Measurements from ENCODE around the gene GSK3A. TPM values are rescaled to one million over a fixed set of nuclear protein-coding genes. Genes with fewer than 3 reads are reported as not detected.

The GSK3A gene
- polyA plus RNA-seq, 2 donors, result 32.9 TPM

DNA sequence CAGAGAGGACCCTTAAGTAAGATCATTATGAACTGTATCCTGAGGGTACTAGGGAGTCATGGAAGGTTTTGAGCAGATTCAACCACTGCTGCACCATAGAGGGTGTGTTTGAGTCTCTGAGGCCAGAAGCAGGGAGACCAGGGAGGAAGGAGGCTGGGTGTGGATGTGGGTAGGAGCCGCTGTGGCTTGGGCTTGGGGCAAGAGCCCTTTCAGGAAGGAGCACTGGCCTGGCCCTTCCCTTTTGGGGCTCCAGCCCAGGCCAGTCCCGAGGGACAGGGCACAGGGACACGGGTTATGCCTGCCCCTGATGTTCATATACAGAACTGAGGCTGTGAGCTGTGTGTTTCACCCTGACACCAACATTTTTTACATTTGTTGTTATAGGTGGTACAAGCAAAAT, 33.9 kb upstream of the GSK3A start:
- no peak overlapping the region for H3K4me3 ChIP-seq (ENCODE audit: low read depth in 1 of 2, low read length in 2 of 2)
- 50 to 65% methylated on average over 3 of the region's 3 CpGs for WGBS, 2 donors
- no peaks in the 10 kb centered on the region for H3K27me3 ChIP-seq (ENCODE audit: control insufficient read depth in 1 of 2, insufficient read depth in 2 of 2, low read length in 2 of 2)
- peak overlapping the region in 1 of 2 donors; percentile 26 for H3K27ac ChIP-seq (ENCODE audit: low read depth in 2 of 2, low read length in 1 of 2)
- H3K9me3 ChIP-seq (ENCODE audit: control insufficient read depth in 2 of 2, insufficient read depth in 1 of 2, low read depth in 1 of 2, low read length in 1 of 2), result no peaks in the 10 kb centered on the region
- H3K4me1 ChIP-seq (ENCODE audit: control insufficient read depth in 2 of 2, insufficient read depth in 2 of 2, low read length in 1 of 2), result peaks cover 5 to 46% of the 10 kb centered on the region in 2 donors
- H3K36me3 ChIP-seq (ENCODE audit: control insufficient read depth in 2 of 2, insufficient read depth in 2 of 2, low read length in 1 of 2), result peaks cover 0 to 37% of the 10 kb centered on the region in 2 donors

DNA sequence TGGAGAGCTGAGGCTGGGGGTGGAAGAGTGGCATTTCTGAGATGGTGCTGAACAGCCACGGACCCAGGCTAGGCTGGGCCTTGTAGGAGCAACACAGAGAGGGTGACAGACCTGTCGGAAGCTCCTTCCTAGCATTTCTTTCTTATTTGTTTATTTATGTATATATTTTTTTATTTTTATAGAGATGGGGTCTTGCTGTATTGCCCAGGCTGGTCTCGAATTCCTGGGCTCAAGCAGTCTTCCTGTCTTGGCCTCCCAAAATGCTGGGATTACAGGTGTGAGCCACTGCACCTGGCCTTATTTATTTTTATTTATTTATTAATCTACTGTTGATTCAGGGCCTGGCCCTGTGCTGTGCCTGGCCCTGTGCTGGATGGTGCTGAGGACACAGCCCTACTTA, 33.1 kb upstream of the GSK3A start:
- Histone ChIP-seq H3K4me1 (ENCODE audit: control insufficient read depth in 2 of 2, insufficient read depth in 2 of 2, low read length in 1 of 2) (peaks cover 4 to 51% of the 10 kb centered on the region in 2 donors), H3K27ac (ENCODE audit: low read depth in 2 of 2, low read length in 1 of 2) (peak overlapping the region in 1 of 2 donors; percentile 50), H3K36me3 (ENCODE audit: control insufficient read depth in 2 of 2, insufficient read depth in 2 of 2, low read length in 1 of 2) (peaks cover 0 to 37% of the 10 kb centered on the region in 2 donors), H3K27me3 (ENCODE audit: control insufficient read depth in 1 of 2, insufficient read depth in 2 of 2, low read length in 2 of 2) (no peaks in the 10 kb centered on the region), H3K4me3 (ENCODE audit: low read depth in 1 of 2, low read length in 2 of 2) (no peak overlapping the region), H3K9me3 (ENCODE audit: control insufficient read depth in 2 of 2, insufficient read depth in 1 of 2, low read depth in 1 of 2, low read length in 1 of 2) (no peaks in the 10 kb centered on the region)
- 82 to 92% methylated on average over 3 of the region's 3 CpGs for WGBS, 2 donors

DNA sequence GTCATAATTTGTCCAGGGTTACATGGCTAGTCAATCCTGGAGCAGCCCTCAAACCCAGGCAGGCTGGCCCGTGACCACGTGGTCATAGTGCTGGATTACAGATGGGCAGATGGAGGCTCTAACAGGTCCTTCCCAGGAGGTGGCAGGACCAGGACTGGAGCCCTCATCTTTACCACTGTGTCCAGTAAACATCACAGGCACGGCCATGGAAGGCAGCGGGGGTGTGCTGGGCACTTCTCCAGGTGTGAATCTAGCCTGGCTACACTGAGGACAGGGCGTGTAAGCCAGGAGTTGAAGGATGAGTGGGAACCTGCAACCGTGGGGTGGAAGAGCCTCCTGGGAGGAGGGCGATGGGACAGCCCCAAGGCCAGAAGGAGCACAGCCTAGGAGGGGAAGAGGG, 32.7 kb upstream of the GSK3A start:
- Histone ChIP-seq H3K36me3 (ENCODE audit: control insufficient read depth in 2 of 2, insufficient read depth in 2 of 2, low read length in 1 of 2) (peaks cover 0 to 37% of the 10 kb centered on the region in 2 donors), H3K27ac (ENCODE audit: low read depth in 2 of 2, low read length in 1 of 2) (peak overlapping the region in 1 of 2 donors; percentile 50), H3K27me3 (ENCODE audit: control insufficient read depth in 1 of 2, insufficient read depth in 2 of 2, low read length in 2 of 2) (no peaks in the 10 kb centered on the region), H3K4me1 (ENCODE audit: control insufficient read depth in 2 of 2, insufficient read depth in 2 of 2, low read length in 1 of 2) (peaks cover 6 to 54% of the 10 kb centered on the region in 2 donors), H3K9me3 (ENCODE audit: control insufficient read depth in 2 of 2, insufficient read depth in 1 of 2, low read depth in 1 of 2, low read length in 1 of 2) (no peaks in the 10 kb centered on the region), H3K4me3 (ENCODE audit: low read depth in 1 of 2, low read length in 2 of 2) (no peak overlapping the region)
- 55 to 61% methylated on average over 7 of the region's 7 CpGs for WGBS, 2 donors

DNA sequence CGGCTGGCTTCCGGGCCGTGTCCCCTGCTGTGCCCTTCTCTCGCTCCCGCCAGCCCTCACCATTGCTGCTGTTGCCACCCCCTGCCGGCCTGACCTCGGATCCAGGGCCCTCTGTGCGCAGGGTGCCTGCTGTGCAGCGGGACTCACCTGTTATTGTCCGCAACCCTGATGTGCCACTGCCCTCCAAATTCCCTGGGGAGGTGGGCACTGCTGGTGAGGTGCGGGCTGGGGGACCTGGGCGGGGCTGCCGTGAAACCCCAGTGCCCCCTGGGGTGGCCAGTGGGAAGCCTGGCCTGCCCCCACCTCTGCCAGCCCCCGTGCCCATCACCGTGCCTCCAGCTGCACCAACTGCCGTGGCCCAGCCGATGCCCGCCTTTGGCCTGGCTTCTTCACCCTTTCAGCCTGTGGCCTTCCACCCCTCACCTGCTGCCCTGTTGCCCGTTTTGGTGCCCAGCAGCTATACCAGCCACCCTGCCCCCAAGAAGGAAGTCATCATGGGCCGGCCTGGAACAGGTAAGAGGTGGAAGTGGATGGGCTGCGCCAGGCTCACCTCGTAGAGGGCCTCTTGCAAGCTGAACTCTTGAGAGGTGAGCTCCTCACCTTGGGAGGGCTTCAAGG, 31.8 kb upstream of the GSK3A start:
- H3K27ac ChIP-seq (ENCODE audit: low read depth in 2 of 2, low read length in 1 of 2), result no peak overlapping the region
- no peaks in the 10 kb centered on the region for H3K27me3 ChIP-seq (ENCODE audit: control insufficient read depth in 1 of 2, insufficient read depth in 2 of 2, low read length in 2 of 2)
- peaks cover 6 to 51% of the 10 kb centered on the region in 2 donors for H3K4me1 ChIP-seq (ENCODE audit: control insufficient read depth in 2 of 2, insufficient read depth in 2 of 2, low read length in 1 of 2)
- H3K36me3 ChIP-seq (ENCODE audit: control insufficient read depth in 2 of 2, insufficient read depth in 2 of 2, low read length in 1 of 2), result peaks cover 0 to 37% of the 10 kb centered on the region in 2 donors
- H3K9me3 ChIP-seq (ENCODE audit: control insufficient read depth in 2 of 2, insufficient read depth in 1 of 2, low read depth in 1 of 2, low read length in 1 of 2), result no peaks in the 10 kb centered on the region
- no peak overlapping the region for H3K4me3 ChIP-seq (ENCODE audit: low read depth in 1 of 2, low read length in 2 of 2)
- WGBS, 2 donors, result 90 to 93% methylated on average over 18 to 22 of the region's 22 CpGs

DNA sequence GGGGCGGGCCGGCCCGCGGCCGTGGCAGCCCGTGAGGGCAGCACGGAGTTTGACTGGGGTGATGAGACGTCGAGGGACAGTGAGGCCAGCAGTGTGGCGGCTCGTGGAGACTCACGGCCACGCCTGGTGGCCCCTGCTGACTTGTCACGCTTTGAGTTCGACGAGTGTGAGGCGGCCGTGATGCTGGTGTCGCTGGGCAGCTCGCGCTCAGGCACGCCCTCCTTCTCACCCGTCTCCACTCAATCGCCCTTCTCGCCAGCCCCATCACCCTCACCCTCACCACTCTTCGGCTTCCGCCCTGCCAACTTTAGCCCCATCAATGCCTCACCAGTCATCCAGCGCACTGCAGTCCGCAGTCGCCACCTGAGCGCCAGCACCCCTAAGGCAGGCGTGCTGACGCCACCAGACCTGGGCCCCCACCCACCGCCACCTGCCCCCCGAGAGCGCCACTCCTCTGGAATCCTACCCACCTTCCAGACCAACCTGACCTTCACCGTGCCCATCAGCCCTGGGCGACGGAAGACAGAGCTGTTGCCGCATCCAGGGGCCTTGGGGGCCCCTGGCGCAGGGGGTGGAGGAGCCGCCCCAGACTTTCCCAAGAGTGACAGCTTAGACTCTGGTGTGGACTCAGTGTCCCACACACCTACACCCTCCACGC, 31.1 kb upstream of the GSK3A start:
- Histone ChIP-seq H3K27me3 (ENCODE audit: control insufficient read depth in 1 of 2, insufficient read depth in 2 of 2, low read length in 2 of 2) (no peaks in the 10 kb centered on the region), H3K9me3 (ENCODE audit: control insufficient read depth in 2 of 2, insufficient read depth in 1 of 2, low read depth in 1 of 2, low read length in 1 of 2) (no peaks in the 10 kb centered on the region), H3K27ac (ENCODE audit: low read depth in 2 of 2, low read length in 1 of 2) (no peak overlapping the region), H3K4me1 (ENCODE audit: control insufficient read depth in 2 of 2, insufficient read depth in 2 of 2, low read length in 1 of 2) (peaks cover 6 to 46% of the 10 kb centered on the region in 2 donors), H3K4me3 (ENCODE audit: low read depth in 1 of 2, low read length in 2 of 2) (no peak overlapping the region), H3K36me3 (ENCODE audit: control insufficient read depth in 2 of 2, insufficient read depth in 2 of 2, low read length in 1 of 2) (peaks cover 0 to 37% of the 10 kb centered on the region in 2 donors)
- WGBS, 2 donors, result 92 to 93% methylated on average over 43 of the region's 43 CpGs

DNA sequence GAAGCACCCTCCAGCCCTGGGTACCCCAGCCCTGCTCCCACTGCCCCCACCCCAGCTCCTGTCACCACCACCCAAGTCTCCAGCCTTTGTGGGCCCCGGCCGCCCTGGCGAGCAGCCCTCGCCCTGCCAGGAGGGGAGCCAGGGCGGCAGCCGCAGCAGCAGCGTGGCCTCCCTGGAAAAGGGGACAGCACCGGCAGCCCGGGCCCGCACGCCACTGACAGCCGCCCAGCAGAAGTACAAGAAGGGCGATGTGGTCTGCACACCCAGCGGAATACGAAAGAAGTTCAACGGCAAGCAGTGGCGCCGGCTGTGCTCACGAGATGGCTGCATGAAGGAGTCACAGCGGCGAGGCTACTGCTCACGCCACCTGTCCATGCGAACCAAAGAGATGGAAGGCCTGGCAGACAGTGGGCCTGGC, 30.6 kb upstream of the GSK3A start:
- Histone ChIP-seq H3K4me1 (ENCODE audit: control insufficient read depth in 2 of 2, insufficient read depth in 2 of 2, low read length in 1 of 2) (peaks cover 6 to 42% of the 10 kb centered on the region in 2 donors), H3K36me3 (ENCODE audit: control insufficient read depth in 2 of 2, insufficient read depth in 2 of 2, low read length in 1 of 2) (peaks cover 0 to 37% of the 10 kb centered on the region in 2 donors), H3K27ac (ENCODE audit: low read depth in 2 of 2, low read length in 1 of 2) (no peak overlapping the region), H3K9me3 (ENCODE audit: control insufficient read depth in 2 of 2, insufficient read depth in 1 of 2, low read depth in 1 of 2, low read length in 1 of 2) (no peaks in the 10 kb centered on the region), H3K27me3 (ENCODE audit: control insufficient read depth in 1 of 2, insufficient read depth in 2 of 2, low read length in 2 of 2) (no peaks in the 10 kb centered on the region), H3K4me3 (ENCODE audit: low read depth in 1 of 2, low read length in 2 of 2) (no peak overlapping the region)
- WGBS, 2 donors, result 96 to 97% methylated on average over 18 to 23 of the region's 23 CpGs

DNA sequence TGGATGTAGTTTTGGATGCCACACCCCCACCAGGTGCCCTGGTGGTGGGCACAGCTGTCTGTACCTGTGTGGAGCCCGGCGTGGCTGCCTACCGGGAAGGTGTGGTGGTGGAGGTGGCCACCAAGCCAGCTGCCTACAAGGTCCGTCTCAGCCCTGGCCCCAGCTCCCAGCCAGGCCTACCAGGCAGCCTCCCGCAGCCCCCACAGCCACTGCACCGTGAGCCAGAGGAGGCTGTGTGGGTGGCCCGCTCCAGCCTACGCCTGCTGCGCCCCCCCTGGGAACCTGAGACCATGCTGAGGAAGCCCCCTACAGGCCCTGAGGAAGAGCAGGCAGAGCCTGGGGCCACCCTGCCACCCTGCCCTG, 30.1 kb upstream of the GSK3A start:
- Histone ChIP-seq H3K27me3 (ENCODE audit: control insufficient read depth in 1 of 2, insufficient read depth in 2 of 2, low read length in 2 of 2) (no peaks in the 10 kb centered on the region), H3K4me1 (ENCODE audit: control insufficient read depth in 2 of 2, insufficient read depth in 2 of 2, low read length in 1 of 2) (peaks cover 8 to 38% of the 10 kb centered on the region in 2 donors), H3K27ac (ENCODE audit: low read depth in 2 of 2, low read length in 1 of 2) (no peak overlapping the region), H3K4me3 (ENCODE audit: low read depth in 1 of 2, low read length in 2 of 2) (no peak overlapping the region), H3K9me3 (ENCODE audit: control insufficient read depth in 2 of 2, insufficient read depth in 1 of 2, low read depth in 1 of 2, low read length in 1 of 2) (no peaks in the 10 kb centered on the region), H3K36me3 (ENCODE audit: control insufficient read depth in 2 of 2, insufficient read depth in 2 of 2, low read length in 1 of 2) (peaks cover 0 to 37% of the 10 kb centered on the region in 2 donors)
- 84 to 88% methylated on average over 9 of the region's 9 CpGs for WGBS, 2 donors

DNA sequence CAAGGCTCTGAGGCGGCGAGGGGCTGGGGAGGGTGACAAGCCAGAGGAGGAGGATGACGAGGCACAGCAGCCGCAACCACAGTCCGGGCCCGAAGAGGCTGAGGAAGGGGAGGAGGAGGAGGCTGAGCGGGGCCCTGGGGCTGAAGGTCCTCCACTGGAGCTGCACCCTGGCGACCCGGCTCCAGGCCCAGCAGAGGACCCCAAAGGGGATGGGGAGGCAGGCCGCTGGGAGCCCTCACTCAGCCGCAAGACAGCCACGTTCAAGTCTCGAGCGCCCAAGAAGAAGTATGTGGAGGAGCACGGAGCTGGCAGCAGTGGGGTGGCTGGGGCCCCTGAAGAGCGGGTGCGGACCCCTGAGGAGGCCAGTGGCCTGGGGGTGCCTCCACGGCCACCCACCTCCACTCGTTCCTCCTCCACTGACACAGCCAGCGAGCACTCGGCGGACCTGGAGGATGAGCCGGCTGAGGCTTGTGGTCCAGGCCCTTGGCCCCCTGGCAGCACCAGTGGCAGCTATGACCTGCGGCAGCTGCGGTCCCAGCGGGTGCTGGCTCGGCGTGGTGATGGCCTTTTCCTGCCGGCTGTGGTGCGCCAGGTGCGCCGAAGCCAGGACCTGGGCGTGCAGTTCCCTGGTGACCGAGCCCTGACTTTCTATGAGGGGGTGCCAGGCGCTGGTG, 29.6 kb upstream of the GSK3A start:
- WGBS, 2 donors, result 89 to 92% methylated on average over 33 to 35 of the region's 35 CpGs
- peaks cover 0 to 37% of the 10 kb centered on the region in 2 donors for H3K36me3 ChIP-seq (ENCODE audit: control insufficient read depth in 2 of 2, insufficient read depth in 2 of 2, low read length in 1 of 2)
- H3K4me1 ChIP-seq (ENCODE audit: control insufficient read depth in 2 of 2, insufficient read depth in 2 of 2, low read length in 1 of 2), result peaks cover 8 to 36% of the 10 kb centered on the region in 2 donors
- H3K9me3 ChIP-seq (ENCODE audit: control insufficient read depth in 2 of 2, insufficient read depth in 1 of 2, low read depth in 1 of 2, low read length in 1 of 2), result no peaks in the 10 kb centered on the region
- peak overlapping the region in 1 of 2 donors; percentile 99 for H3K27ac ChIP-seq (ENCODE audit: low read depth in 2 of 2, low read length in 1 of 2)
- H3K4me3 ChIP-seq (ENCODE audit: low read depth in 1 of 2, low read length in 2 of 2), result no peak overlapping the region
- H3K27me3 ChIP-seq (ENCODE audit: control insufficient read depth in 1 of 2, insufficient read depth in 2 of 2, low read length in 2 of 2), result no peaks in the 10 kb centered on the region

DNA sequence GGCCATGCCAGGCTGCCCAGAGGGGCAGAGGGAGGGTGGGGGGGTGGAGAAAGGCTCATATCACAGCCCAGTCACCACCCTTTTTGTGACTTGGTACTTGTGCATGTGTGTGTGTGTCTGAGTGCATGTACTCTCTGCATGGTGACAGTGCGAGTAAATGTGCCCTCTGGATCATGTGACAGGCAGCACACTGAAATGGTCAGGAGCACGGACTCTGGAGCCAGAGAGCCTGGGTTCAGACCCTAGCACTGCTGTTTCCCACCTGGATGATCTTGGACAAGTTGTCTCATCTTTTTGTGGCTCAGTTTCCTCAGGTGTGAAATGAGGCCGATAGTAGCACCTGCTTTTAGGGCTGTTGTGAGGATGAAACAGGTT, 28.6 kb upstream of the GSK3A start:
- Histone ChIP-seq H3K27me3 (ENCODE audit: control insufficient read depth in 1 of 2, insufficient read depth in 2 of 2, low read length in 2 of 2) (no peaks in the 10 kb centered on the region), H3K36me3 (ENCODE audit: control insufficient read depth in 2 of 2, insufficient read depth in 2 of 2, low read length in 1 of 2) (peaks cover 0 to 34% of the 10 kb centered on the region in 2 donors), H3K4me3 (ENCODE audit: low read depth in 1 of 2, low read length in 2 of 2) (peak overlapping the region in 1 of 2 donors; percentile 59), H3K27ac (ENCODE audit: low read depth in 2 of 2, low read length in 1 of 2) (peak overlapping the region; percentile 94 to 99), H3K9me3 (ENCODE audit: control insufficient read depth in 2 of 2, insufficient read depth in 1 of 2, low read depth in 1 of 2, low read length in 1 of 2) (no peaks in the 10 kb centered on the region), H3K4me1 (ENCODE audit: control insufficient read depth in 2 of 2, insufficient read depth in 2 of 2, low read length in 1 of 2) (peaks cover 8 to 32% of the 10 kb centered on the region in 2 donors)
- 44% methylated on average over 3 of the region's 3 CpGs for WGBS, 2 donors
